Measurements from ENCODE around the gene LRRC53.

Gene LRRC53

DNA sequence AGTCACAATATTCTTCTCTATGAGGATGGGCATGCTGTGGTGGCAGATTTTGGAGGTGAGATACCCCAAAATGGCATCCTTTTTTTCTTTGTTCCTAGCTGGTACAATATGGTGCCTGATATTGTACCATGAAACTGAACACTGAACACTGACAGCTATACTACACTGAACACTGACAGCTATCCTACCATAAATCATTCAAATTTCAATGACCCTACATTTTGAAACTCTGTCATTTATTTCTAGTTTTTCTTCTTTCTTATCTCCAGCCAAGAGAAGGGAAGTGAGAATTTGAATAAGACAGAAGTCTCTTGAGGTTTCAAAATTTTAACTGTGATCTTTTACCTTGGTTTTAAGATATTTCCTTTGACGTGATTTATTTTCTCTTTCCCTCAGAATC lies 76.3 kb downstream of the LRRC53 start:
- DNase-seq (ENCODE audit: low read depth) = no peak

DNA sequence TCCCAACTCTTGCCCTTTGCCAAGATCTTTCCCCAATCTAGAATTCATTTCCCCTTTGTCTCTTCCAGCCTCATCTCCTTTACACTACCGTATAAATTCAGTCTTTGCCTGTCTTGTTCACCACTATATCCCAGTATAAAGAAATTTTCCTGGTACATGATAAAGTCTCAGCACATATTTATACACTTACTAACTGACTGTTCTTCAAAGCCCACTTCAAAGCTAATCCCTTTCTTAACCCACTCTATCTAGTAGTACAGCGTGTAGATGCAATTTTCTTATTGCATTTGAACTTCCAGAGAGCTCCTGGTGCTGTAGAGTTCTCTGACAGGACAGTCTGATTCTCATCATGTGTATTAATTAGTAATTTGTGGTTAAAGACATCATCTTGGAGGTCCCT lies 78.1 kb downstream of the LRRC53 start:
- DNase-seq (ENCODE audit: low read depth) = no peak

DNA sequence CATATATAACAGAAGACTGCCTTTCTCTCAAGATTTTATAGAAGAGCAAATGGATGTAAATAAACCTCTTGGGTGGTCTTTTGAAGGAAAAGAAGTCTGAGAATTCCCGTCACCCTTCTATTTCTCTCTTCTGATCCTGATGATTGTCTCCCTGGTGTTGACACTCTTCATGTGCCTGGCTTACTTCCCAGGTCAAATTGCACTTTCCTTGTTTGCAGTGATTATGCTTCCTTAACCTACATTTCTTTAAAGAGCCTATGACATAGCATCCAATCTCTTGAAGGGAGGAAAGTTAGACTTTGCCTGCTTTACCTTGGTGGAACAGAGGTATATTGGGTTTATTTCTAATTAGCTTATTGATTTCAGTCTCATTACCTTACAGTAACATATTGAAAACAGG lies 80.1 kb downstream of the LRRC53 start:
- no peak for DNase-seq (ENCODE audit: low read depth)

DNA sequence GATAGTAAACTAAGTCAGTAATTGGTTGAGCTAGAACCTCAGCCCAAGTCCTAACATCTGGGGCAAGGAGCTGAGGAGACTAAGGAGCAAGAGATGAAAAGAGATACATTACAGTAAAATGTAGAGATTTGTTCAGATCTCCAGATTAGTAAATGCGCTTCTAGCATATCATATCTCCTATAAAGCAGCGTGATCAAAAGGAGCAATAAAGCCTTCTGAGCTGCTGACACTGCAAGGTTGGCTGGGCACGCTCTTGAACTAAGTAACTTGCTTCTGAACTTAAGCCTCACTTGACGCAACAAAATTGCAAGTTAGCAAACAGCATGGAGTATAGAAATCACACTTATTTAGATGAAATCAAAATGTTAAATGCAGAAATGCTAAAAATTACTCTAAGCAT lies 80.9 kb downstream of the LRRC53 start:
- no peak for DNase-seq (ENCODE audit: low read depth)

DNA sequence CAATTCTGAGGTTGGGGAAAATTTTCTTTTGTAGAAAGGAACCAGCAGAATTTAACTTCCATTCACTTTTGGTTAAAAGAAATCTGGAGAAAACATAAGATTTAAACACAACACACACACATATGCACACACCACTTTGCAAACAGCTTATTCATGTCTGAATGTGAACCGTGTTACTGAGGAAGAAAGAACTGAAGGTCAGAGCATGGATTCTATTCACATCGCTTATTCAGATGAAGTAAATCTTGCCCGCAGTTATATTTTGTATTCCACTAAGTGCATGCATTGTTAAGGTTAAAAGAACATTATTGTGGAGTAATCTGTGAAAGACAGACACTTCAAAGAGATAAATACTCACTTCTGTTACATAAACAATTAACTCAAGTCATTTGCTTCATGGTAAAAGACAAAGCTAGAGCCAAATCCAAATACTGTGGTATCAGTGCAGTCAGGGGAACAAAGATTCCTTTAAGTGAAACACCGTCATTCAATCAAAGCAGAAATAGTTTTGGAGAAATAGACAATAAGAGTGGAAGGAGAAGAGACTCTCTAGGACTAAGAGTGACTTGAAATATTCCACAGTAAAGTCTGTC lies 82.0 kb downstream of the LRRC53 start:
- DNase-seq (ENCODE audit: low read depth) = no peak

DNA sequence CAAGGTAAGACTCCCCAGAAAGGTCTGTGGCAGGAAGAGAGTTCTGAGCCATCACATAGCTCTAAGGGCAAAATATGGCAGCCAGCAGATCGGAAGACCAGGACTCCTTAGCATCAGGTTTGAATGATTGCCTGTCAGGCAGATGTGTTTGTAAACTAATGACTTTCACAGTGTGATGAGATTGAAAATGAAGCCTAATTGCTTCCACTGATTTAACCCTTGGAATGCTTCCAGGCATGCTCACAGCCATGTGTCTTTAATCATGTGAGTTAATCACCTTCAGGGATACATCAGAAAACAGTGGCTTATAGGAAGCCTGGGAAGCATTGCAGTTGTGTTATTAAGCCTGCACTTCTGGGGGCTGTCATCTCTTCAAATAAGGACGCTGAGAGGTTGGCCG lies 82.8 kb downstream of the LRRC53 start:
- DNase-seq (ENCODE audit: low read depth) = no peak

DNA sequence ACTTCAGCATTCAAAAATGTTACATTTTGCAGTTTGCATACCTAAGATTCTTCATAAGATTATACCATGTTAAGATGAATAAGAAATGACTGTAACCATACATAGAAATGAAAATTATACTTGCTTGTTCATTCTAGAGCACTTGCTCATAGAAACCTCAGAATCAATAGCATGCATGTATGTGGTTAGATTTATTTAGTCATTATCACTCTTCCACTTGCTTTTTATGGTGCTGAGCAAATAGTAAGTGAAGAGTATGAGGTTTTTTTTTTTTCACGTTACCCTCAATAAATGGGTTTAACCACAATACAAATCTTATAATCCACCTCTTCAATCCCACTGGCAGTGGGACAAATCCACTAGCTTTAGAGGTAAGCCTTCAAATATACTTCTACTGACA lies 84.7 kb downstream of the LRRC53 start:
- DNase-seq (ENCODE audit: low read depth) = peak; percentile 38

DNA sequence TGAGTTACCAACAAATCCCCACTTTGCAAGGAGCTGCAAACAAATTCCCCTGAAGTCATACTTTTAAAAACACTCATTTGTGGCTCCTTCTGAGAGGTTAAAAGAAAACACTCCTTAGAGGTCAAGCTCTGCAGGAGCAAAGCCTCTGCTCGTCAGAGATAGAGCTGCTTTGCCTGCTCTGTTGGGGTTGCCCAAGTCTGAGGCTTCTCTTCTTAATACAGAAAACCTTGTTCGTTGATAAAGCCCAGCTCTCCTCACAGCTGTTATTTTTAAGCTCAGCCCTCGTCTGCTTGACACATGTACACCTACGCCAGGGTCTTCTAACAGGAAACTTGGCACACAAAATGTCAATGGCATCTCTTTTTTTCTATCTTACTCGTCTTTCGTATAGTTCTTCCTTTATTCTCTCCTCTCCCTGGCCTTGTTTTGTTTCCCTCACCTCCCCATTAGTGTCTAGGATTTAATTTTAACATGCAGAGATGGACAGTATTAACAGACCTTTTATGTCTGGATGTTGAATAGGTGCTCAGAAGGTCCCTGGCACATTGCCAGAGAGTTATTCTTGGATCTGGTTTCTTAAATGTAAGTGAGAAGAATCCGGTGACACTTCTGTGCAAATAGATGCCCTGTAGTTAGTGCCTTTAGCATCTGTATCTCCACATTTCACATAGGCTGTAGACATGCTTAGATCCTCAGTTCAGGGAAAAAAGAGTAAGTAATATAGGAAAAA lies 86.0 kb downstream of the LRRC53 start:
- DNase-seq (ENCODE audit: low read depth) = no peak

DNA sequence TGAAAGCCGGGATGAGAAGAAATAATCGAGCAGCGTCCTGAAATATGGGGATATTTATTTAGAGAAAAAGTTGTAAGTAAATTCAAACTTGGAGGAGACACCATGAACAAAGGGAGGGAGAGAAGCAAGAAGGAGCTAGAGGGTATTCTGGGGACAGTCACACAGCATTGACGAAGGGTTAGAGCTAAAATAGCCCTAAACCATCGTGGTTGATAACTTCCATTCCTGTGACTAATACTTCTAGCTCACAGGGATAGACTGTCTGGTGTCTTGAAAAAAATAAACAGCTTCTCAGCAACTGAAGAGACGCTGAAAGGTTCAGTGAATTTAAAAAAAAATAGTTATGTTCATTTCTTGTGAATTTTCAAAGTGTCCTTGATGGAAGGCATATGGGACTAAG lies 86.7 kb downstream of the LRRC53 start:
- DNase-seq (ENCODE audit: low read depth) = no peak

DNA sequence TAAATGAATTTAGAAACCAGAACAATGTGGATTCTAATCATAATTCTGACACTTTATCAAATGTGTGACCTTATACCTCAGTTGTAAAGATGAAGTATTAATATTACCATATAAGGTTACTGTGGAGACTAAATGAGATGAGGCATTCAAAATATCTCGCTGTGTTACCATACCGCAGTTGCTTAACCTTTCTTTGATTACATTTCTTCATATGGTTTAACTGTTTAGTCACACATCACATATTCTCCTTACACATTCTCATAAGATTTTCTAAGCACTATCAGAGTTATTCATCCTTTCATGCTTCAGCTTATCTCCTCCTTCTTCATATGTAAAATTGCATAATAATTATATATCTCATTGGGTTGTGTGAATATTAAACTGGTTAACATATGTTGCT lies 88.9 kb downstream of the LRRC53 start:
- DNase-seq (ENCODE audit: low read depth) = no peak

DNA sequence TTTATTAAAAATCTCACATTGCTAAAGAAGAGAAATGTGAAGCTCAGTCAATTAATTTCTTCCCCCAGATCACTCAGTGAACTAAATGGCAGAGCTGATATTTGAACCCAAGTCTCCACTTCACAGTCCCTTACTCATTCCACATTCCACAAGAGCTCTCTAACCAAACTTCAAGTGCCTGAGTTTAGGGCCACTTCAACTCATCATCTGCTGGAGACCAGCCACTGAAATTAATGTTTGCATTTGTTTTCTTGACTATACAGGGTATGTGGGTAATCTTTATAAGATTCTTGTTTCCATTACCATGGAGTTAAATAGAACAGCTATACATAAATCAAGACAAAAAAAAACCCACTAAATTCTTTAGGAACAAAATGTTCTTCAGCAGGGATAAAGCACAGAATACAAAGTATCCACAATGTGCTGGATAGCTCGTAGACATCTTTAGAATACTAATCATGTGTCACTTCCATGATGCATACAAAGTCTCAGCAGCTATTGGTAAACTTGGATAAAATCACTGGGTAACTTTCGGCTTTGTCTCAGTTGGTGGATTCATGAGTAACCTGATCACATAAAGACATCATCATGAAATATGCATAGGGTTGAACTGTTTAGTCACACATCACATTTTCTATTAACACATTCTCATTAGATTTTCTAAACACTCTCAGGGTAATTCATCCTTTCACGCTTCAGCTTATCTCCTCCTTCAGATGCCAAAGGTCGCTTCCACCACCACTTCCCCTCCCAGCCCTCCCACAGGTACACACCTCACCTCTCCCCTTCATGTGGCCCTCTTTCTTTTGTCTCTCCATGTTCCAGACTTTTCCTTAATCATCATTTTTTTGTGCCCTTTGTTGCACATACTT lies 89.8 kb downstream of the LRRC53 start:
- DNase-seq (ENCODE audit: low read depth) = no peak

DNA sequence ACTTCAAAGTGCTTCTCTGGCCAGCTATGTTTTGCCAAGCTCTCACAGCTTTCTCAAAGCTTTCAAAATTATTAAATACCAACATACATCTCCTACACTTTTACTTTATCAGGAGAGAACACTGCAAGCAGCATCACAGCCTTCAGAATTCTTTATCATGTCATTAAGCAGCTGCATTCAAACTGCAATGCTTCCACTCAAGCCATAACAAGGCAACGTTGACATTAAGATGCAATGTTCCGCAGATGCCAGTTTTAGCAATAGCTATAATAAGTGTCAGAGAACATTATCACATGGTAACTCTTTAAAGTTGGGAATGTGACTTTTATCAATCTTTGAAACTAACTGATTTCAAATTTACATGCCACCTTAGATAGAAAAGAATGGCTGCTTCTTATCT lies 91.9 kb downstream of the LRRC53 start:
- no peak for DNase-seq (ENCODE audit: low read depth)
